GM13976 (cell line): ENCODE results near the gene PGAM1.
A peak's percentile ranks its signal among the peaks of the same experiment; 100 is the strongest.
"Not testable (repeated sequence)": the region's sequence is repeated elsewhere in the genome, so short reads cannot be mapped to it uniquely, and the experiment has no call there.

ENCODE experiments used
- DNase-seq: peaks from one replicate; pipeline ENCODE4 v3.0.0; 2012; ENCODE audit warnings: low spot score
- CTCF ChIP-seq: IDR thresholded peaks from 2 replicates; pipeline ENCODE4 v1.5.1; 2012; ENCODE audit warnings: borderline replicate concordance, mild to moderate bottlenecking; ENCODE audit not compliant: insufficient read depth; ENCODE audit errors: extremely low read depth, missing control alignments, control extremely low read depth
- in situ Hi-C: fragments of 300-500 bp; cut with MboI; formaldehyde crosslinking; loops from one replicate; pipeline ENCODE4 v1.12.0; 2022; ENCODE audit warnings: low sequenced_read_pairs, mixed read lengths, inconsistent platforms; ENCODE audit not compliant: unreplicated experiment

Gene PGAM1

GRCh38 chr10:97407211-97407951 lies 18.6 kb upstream of the PGAM1 start:
- peak; percentile 78 for DNase-seq
- TF ChIP-seq CTCF, result peak; percentile 61
- in situ Hi-C loops, result no loop called here

DNA sequence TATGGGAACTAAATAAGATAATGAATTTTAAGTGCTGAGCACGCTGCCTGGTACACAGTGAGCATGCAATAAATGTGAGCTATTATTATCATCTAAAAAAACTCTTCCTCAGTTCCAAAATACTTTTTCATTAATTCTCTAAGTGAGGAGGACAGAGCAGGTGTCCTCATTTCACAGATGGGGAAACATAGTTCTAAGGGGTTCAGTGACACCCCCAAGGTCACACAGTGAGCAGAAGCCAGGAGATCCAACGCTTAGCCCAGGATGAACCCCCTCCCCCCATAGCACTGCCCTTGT lies 18.1 kb upstream of the PGAM1 start:
- TF ChIP-seq CTCF, result no peak
- no peak for DNase-seq
- in situ Hi-C loops, result no loop called here

- in situ Hi-C loops, result no loop called here
- no peak for TF ChIP-seq CTCF
- DNase-seq, result no peak
Measured at GRCh38 chr10:97408496-97408992, 17.4 kb upstream of the PGAM1 start.

DNA sequence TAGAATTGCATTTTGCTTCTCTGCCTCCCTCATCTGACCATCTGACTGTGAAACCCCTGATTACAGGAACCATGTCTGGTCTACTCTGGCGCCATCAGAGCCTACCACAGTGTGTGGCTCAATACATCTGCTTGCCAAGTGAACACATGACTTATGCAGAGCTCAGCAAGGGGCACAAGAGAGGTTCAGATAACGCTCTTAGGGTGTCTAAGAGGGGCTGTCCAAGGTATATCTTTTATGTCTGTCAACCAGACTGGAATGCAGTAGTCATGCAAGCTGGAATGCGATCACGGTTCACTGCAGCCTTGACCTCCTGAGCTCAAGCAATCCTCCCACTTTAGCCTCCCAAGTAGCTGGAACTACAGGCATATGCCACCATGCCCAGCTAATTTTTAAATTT lies 14.6 kb upstream of the PGAM1 start:
- DNase-seq, result no peak
- no peak for TF ChIP-seq CTCF
- in situ Hi-C loops, result no loop called here

DNA sequence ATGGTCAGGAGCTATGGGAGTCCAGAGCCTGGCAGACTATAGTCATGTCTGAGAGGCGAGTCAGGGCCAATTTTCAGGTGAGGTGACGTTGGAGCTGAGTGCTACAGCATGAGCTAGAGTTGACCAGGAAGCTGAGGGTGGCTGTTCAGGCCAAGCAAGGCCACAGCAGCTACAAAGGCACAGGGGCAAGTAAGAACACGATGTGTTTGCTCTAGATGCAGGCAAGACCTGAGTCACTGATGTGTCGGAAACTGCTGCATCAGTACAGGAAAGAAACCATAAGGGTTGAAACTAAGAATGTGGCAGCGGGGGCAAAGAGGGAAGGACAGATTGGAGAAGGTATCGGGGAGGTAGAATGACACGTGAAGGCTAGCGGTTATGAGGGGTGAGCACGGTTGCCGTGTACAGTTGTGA lies 13.1 kb upstream of the PGAM1 start:
- no peak for TF ChIP-seq CTCF
- no peak for DNase-seq
- in situ Hi-C loops, result no loop called here

GRCh38 chr10:97416565-97416964 lies 9.4 kb upstream of the PGAM1 start:
- in situ Hi-C loops, result no loop called here
- no peak for DNase-seq
- no peak for TF ChIP-seq CTCF

DNA sequence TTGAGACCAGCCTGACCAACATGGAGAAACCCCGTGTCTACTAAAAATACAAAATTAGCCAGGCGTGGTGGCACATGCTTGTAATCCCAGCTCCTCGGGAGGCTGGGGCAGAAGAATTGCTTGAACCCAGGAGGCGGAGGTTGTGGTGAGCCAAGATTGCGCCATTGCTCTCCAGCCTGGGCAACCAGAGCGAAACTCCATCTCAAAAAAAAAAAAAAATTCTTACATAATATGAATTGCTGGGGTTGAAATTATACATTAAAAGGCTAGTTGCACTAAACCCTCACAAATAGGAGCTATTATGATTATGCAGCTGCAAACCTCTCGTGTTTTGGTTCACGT lies 2.3 kb upstream of the PGAM1 start:
- not testable (repeated sequence) for DNase-seq

More for the DNA sequence above, 2.3 kb upstream of the PGAM1 start:
- in situ Hi-C loops, result not testable (repeated sequence)
